ENCODE data around the gene CCDC194.

The CCDC194 gene

DNA sequence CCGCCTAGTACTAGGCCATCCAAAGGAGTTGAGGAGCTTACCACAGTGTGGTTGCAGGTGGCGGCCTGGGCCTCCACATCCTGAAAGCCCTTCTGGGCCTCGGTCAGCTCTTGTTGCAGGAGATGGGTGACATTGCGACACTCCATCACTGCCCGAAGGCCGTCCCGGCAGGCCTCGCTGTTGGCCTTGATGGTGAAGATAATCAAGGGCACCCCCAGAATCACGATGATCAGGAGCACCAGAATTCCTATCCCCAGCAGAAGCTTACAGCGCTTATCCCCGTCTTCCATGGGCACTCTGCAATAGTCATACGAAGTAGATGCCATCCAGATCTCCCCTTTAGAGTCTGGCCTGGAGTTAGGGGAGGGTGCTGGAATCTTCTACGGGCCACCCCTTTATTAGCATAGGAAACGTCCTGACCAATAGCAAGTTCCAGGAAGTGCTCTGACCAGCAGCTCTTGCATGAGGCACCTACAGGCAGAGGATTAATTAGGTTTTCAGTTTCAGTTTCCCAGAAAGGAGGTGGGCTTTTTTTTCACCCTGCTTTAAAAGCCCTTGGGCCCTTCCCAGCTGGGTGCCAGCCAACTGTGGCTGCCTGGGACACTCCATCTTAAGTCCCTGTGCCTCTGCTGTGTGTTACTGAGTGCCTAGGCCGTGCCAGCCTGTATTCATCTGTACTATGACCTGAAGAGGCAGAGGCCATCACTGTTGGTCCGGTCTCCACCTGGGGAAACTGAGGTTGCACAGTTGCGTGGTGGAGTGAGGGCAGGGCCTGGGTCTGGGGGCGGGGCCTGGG, 11.5 kb upstream of the CCDC194 start, which contains the start of gene BST2:
BST2 (minus strand) TSS at position 381 of the 796 bp plus-strand sequence; CDS start at position 326, 55 bp downstream.
- no peak for DNase-seq

DNA sequence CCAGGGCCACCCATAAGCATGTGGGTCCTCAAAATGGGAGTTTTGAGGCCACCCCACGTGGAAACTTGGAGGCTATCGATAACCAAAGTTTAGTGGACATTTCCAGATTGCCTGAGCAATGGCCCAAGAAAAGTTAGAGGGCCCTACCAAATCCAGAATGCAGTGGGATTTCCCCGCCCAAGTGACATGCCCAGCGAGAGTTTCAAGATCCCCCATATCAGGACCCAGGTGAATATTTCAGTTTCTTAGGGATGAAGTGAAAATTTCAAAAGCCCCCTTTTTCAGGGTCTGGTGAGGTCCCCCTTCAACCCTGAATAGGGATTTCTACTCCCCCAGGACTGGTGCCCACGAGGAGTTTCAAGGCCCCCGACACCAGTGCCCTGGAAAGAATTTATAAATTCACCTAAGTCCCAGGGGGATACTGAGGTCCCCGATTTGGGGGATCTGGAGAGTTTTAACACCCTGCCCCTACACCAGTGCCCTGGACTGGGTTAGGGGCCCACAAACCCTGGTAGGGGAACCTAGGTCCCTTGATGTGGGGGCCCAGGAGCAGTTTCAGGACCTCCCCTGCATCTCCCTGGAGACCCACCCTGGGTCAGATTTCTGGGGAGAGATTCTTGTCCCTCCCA, 10.7 kb upstream of the CCDC194 start:
- no peak for DNase-seq

DNA sequence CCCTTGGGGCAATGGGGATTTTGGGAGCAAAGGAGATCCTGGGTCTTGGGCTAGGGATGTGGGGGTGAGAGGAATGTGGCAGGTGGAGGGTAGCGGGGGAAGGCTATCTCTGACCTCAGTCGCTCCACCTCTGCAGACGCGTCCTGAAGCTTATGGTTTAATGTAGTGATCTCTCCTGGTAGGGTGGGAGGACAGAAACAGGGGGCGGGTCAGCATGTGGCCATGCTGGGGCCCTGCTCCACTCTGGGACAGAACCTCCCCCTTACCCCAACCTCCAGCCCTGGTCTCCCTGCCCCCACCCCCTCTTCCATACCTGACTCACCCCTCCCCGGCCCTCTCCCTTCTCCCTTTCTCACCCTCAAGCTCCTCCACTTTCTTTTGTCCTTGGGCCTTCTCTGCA, 10.0 kb upstream of the CCDC194 start:
- DNase-seq, result no peak

DNA sequence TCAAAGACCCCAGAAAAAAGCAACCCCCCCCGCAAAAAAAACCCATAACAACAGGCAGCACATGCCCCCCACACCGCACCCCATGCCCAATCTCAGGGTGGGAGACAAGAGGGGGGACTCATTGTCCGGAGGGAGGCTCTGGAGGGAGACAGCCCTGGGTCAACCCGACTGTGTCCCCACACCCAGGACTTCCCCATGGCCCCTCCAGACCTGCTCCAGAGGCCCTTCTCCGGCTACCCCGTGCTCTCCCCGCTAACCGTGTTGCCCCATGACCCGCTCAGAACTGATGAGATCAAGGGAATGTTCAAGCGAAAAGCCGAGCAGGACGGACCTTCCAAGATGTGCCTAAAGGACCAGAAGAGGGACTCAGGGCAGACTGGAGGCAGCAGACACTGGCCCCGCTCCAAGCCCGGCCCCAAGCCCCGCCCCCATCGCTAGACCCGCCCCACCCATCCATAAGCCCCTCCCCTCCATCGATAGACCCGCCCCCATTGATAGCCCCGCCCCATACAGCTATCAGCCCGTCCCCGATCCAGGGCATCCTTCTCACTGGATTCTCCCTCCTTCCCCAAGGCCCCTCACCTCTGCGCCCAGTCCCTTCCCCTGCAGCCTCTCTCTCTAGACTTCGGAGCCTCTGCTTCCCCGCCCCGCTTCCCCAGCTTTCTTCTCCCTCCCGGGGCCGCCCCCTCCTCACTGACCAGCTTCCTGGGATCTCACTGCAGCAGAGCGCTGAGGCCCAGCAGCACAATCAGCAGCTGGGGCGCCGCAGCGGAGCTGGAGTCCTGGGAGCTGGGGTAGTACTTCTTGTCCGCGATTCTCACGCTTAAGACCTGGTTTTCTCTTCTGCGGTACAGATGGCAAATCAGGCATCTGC, 9.2 kb upstream of the CCDC194 start:
- DNase-seq, result no peak

DNA sequence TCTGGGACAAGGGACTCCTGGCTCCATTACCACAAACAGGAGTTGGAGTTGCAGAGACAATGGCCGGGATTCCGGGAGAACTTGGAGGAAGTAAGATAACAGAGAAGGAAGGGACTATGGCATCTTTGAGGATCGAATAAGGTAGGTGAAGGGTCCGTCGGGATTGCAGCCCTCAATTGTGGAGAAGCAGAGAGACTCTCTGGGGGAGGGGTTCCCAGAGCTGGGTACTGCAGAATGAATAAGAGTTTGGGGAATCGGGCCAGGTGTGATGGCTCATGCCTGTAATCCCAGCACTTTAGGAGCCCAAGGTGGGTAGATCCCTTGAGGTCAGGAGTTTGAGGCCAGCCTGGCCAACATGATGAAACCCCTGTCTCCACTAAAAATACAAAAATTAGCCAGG, 7.6 kb upstream of the CCDC194 start:
- DNase-seq, result no peak

DNA sequence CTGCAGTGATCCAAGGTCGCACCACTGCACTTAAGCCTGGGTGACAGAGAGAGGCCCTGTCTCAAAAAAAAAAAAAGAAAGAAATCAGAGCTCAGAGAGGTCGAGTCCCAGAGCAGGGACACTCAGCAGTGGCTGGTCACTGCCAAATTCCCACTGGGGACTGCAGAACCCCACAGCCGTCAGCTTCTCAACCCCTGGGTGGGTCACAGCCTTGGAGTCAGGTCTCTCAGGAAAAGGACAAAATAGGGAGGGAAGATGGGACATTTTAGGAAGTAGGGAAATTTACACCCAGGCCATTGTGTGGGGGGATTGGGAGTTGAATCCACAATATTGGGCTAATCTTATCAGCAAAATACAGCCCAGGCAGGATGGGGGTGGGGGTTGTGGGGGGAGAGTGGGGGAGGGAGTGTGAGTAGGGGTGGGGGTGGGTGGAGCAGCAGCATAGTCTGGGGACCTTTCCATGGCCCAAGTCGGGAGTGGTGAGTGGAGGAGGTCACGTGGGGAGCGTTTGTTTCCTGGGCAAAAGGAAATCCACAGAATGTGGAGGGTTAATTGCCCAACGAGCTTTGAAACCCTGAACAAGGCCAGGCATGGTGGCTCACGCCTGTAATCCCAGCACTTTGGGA, 5.0 kb upstream of the CCDC194 start:
- no peak for DNase-seq

DNA sequence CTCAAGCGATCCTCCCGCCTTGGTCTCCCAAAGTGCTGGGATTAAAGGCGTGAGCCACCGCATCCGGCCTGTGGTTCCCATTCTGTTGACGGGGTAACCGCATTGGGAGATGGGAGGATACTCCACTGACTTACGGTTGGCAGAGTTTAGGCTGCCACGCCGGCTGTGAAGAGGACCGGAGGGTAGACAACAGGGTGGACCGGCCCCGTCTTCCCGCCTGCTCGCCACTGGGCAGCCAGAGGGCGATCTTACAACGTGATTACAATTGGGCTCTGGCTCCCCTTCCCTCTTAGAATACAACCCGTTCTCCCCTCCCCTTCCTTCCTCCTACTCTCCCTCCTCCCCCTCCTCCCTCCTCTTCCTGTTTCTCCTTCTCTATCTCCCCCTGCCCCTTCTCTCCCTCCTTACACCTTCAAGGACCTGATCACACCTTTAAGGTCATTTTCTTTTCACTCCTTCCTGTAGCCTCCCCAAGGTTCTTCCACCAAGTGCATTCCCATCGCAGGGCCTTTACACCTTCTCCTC, 957 bp upstream of the CCDC194 start:
- DNase-seq, result peak; percentile 19

DNA sequence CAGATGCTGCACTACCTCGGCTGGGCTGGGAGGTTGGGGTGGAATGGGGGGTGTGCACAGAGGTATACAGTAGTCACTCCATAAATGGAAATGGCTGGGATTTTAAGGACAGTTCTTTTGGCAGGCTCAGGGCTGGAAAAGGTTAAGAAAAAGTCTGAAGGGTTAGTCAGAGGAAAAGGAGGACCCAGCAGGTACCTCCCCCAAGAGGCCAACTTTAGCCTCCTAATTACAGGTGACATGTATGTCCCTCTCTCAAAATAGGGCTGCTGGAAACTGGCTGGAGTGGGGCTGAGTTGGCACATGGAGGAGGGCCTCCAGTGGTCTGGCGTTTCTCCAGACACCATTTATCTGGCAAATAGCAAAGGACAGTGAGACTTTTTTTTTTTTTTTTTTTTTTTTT, 994 bp downstream of the CCDC194 start:
- DNase-seq, result no peak

DNA sequence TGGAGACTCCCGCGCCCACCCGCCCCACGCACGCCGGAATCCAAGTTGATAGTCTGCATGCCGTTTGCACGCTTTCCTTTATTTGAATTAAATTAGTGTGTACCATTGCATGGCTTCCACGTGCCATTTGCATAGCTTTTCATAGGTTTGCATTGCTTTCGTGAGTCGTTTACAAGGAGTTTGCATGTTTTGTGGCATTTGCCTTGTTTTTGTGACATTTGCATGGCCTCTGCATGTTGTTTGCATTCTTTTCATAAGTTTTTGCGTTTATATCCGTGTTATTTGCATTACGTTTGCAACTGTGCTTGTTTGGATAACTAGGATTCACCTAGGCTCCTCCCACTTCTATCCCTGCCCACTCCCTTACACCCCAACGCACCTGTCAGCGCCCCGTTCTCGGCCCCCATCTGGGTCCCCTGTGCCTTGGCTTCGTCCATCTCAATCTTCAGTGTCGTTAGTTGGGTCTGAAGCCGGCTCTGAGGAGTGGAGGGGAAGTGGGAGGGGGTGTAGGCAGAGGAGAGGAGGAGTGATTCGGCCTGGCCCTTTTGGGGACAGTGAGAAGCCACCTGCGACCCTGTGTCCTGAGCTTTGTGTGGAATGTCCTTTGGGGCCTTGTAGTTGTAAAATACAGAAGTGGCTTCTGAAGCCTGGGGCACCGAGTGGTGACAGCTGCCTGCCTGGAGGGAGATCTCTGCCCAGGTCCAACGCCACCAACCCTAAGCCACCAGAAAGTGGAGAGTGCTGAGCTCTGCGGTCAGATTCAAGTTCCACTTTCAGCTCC, 2.4 kb downstream of the CCDC194 start:
- DNase-seq, result no peak

DNA sequence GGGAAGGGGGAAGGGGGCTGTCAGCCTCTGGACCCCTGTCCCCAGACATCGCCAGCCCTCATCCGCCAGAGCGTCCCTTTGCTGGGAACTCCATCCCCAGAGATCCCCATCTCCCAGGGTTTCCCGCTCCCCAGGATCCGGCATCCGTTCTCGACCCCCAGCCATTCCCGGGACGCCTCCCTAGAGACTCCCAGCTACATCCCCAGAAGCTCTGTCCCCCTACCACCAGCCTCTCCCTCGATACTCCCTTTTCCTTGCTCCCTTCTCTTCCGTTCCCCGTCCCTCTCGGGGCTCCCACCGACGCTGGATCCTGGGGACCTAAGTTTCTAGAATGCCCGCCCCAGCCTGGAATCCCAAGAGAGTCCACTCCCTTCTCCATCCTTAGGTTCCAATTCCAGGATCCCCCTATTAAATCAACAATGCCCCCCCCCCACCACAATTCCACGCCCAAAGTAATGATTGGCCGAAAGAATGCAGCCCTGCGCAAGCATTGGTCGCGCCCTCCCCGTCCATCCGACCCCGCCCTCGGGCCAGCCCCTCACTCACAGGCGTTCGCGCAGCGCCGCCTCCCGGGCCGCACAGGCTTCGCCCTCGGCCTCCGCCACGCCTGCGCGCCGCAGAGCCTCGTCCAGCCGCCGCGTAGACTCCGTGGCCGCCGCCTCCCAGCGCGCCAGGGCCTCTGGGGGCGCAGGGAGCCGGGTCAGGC, 3.2 kb downstream of the CCDC194 start:
- DNase-seq, result peak; percentile 85

DNA sequence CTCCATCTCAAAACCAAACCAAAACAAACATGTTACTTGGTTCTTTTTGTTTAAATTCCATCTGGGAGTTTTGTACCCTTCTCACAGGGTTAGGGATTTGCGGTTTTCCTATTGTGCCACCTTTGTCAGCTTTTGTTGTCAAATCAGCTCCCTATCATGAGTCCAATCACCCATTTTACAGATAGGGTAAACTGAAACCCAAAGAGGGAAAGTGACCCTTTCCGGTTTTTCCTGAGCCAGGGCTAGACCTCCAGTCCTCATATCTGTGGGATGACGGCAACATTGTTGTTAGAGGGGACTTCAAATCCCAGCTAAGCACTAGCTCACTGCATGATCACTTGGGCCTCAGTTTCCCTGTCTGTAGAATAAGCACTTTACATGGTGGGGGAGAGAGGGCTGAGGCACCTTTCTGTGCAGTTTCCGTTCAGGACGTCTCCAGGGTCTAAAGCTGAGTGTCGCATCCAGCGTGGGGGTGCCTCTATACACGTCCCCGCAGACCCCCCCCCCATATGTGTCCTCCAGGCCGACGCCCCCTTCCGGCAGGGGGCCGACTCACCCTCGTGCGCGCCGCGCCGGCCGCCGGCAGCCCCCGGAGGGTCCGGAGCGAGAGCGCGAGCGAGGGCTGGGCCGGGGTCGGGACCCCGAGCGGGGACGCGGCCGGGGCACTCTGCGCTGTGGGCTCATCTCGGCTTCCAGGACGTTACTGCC, 3.9 kb downstream of the CCDC194 start:
- DNase-seq, result no peak

DNA sequence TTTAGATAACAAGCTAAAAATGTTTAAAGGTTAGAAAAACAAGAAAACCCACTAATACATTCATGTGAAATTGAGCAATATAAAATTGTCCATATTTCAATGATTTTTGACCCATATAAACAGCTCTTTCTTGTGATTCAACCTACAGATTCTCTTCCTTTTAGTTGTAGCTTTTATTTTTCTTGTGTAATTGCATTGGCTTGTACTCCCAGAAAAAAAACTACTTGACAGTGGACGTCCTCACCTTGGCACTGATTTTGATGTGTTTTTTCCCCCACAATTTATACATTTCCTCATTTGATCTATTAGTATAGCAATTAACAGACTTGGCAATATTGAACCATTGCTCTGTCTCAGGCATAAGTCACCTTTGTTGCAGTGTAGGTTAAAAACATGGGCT, 4.7 kb downstream of the CCDC194 start:
- no peak for DNase-seq

DNA sequence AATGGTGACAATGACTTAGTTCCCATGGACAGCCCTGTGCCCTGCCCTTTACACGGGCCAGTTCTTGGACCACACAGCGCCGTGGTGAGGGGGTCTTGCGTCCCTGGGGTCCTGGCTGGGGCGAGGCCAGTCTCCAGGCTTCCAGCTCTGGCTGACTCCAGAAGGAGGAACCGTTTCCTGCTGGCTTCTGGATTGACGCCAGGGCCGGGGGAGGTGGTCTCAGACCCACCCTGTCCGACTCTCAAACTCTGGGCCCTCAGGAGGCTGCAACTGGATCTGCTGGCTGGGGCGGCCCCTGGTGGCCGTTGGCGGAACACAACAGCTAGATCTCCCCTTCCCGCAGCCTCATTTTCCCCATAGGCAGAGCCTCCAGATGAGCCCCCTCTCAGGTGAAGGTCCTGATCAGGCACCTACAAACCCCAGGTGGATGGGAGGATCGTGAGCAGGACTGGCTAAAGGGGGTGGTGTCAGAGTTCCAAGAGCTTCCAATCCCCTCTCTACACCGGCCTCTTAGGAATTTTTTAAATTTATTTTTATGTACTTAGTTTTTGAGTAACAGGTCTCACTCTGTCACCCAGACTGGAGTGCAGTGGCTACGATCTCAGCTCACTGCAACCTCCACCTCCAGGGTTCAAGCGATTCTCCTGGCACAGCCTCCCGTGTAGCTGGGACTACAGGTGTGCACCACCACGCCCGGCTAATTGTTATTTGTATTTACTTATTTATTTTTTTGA, 8.0 kb downstream of the CCDC194 start:
- no peak for DNase-seq

DNA sequence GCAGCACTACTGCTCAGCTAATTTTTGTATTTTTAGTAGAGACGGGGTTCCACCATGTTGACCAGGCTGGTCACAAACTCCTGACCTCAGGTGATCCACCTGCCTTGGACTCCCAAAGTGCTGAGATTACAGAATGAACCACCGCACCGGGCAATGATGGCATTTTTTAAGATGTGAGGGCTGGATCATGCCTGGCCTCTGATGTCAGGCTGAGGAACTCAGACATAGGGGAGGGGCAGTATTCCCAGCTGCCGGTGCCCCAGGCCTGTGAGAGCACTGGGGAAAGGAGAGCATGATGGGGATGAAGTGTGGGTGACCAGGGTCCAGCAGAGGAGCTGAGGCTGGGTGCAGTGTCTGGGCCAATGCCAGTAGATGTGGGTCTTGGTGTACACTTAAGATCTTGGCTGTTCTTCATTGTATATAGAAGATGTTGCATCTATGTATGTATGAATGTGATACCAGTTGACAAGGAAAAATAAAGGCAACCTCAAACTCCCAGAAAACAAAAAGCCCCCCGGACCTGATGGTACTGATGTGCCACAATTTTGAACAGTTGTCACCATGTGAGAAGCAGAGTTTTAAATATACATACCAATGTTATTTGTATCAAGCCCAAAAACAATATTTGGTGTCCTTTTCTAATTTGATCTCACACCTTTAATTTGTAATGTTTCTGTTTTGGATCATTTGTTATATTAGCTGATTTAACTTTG, 13.4 kb downstream of the CCDC194 start:
- DNase-seq, result no peak

DNA sequence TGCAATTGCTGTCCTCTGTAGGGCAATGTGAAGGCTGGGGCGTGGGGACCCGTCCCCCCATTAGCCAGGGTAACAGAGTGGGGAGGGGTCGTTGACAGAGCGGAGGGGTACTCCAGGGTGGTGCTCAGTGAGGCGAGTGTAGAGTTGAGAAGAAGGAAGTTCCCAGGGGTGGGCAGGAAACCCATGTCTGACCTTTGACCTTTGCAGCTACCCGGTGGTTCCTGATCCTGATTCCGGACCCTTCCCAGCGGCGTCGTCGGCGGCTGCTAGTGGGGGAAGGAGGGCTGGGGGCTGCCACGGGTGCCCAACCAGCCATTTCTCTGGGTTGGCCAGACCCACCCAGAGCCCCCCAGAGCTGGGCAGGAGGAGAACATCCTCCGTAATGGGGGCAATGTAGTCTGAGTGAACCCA, 14.8 kb downstream of the CCDC194 start:
- no peak for DNase-seq

DNA sequence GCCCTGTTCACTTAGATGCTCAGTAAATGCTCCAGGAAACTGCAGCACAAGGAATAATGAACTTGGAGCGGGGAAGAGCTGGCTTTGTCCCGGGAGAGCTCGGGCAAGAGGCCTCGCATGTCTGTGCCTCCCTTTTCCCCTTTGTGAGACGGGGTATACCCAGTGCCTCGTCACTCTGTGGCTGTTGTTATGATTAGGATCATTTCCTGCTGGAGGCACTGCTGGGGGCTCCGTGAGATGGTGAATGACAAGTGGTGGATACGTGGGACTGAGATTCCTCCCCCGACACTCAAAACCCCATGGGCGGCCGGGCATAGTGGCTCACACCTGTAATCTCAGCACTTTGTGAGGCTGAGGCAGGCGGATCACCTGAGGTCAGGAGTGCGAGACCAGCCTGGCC, 15.7 kb downstream of the CCDC194 start:
- DNase-seq, result no peak

DNA sequence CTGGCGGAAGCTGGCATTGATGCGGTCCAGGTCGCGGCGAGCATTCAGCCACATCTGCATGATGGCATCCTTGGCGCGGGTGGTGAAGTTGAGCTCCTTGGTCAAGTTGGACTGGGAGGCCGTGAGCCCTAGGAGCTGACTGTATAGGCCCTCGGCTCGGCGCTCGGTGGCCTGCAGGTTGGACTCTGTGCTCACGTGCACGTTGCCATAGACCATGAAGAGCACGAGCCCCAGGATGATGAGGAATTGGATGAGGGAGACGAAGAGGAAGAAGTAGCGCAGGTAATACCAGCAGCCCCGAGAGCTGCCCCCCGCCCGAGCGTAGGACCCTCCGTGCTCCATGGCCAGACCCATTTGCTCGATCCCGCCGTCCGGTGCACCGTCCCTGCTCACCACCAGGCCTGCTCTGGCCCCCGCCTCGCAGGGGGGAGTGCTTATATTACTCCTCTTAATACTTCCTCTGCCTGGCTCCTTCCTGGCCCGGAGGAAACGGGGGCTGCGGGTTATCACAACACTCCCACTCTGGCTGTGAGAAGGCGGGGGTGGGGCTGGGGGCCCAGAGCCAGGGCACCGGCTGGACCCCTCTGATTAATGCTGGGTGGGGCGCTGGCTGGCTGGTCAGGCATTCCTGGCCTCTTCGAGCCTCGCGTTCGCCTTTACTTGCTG, 16.9 kb downstream of the CCDC194 start, which contains the start of gene PLVAP:
PLVAP (minus strand) TSS at position 408 of the 666 bp plus-strand sequence; CDS start at position 354, 54 bp downstream.
- DNase-seq, result no peak

DNA sequence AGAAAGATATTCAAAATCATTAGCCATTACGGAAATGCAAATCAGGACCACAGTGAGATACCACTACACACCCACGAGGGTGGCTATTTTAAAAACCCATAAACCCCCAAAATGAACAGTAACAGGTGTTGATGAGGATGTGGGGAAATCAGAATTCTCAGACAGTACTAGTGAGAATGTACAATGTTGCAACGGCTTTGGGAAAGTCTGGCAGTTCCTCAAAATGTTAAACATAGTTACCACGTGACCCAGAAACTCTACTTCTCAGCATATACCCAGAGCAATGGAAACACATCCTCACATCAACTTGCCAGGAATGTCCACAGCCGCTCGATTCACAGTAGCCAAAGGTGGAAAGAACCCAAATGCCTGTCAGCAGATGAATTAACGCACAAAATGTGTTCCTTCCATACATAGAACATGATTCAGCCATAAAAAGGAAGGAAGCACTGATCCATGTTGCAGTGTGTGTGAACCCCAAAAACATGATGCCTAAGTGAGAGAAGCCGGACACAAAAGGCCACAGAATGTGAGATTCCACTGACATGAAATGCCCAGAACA, 23.9 kb downstream of the CCDC194 start:
- no peak for DNase-seq

Data from amniotic stem cell (primary cell).